NT2/D1 (cell line): ENCODE results near the gene FDX1.

ENCODE experiments used
- DNase-seq: peaks from one replicate; pipeline ENCODE4 v3.0.0-alpha.2; 2011; ENCODE audit warnings: low read depth, low spot score
- H3K27me3 ChIP-seq: 2 replicates; pipeline ENCODE4 v1.6.0; 2011; ENCODE audit warnings: mild to moderate bottlenecking; ENCODE audit not compliant: insufficient read length, insufficient read depth
- H3K36me3 ChIP-seq: 2 replicates; pipeline ENCODE4 v1.6.1; 2011; ENCODE audit warnings: mild to moderate bottlenecking, low read length, mixed read lengths; ENCODE audit not compliant: insufficient read depth, insufficient read length
- H3K4me1 ChIP-seq: 2 replicates; pipeline ENCODE4 v1.5.1; 2011; ENCODE audit not compliant: insufficient read depth, insufficient read length
- H3K4me3 ChIP-seq: 2 replicates; pipeline ENCODE4 v1.5.1; 2011; ENCODE audit warnings: low read depth; ENCODE audit not compliant: insufficient read length
- H3K9ac ChIP-seq: 2 replicates; pipeline ENCODE4 v1.6.0; 2011; ENCODE audit warnings: low read depth; ENCODE audit not compliant: insufficient read length
- H3K9me3 ChIP-seq: 2 replicates; pipeline ENCODE4 v1.5.1; 2011; ENCODE audit warnings: mild to moderate bottlenecking, low read length; ENCODE audit not compliant: insufficient read depth
- SUZ12 ChIP-seq: IDR thresholded peaks from 2 replicates; pipeline ENCODE4 v1.6.1; 2011; ENCODE audit not compliant: insufficient read length, insufficient read depth; ENCODE audit errors: extremely low read depth
- YY1 ChIP-seq: IDR thresholded peaks from 2 replicates; pipeline ENCODE4 v1.6.1; 2011; ENCODE audit not compliant: insufficient read length, insufficient read depth
- ZNF274 ChIP-seq: IDR thresholded peaks from 2 replicates; pipeline ENCODE4 v1.6.1; 2011; ENCODE audit warnings: mild to moderate bottlenecking, low read depth, low read length

Gene FDX1

DNA sequence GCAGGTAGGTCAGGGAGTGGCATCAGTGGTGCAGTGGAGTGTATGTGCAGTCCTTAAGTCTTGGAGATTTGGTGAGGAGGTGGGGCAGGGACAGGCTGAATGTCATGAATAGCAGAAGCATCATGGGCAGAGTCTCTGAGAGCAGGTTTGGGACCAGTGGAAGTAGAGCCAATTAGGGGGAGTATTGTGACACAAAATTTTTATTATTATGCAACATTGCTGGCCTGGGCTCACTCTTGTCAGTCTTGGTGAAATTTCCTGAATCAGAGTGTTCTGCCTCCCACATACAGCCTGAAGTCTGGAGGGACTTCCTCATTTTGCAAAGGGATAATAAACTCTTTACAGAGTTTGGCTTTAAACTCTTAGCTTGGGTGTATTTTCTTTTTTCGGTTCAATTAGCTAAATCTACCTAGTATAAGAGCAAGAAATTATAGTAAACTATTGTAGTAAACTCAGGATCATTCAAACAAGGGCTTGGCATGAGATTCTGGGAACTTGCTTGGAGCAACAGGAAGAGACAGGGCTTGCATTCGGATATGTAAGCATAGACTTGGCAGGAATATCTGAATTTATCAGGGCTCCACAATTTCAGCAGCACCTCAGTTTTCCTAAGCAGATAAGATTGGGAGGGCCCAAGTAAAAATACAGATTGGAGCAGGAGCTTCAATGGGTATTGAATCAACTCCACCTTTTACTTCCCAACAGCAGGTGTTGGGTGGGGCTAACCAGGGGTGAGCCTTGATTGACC is 67.7 kb downstream of the FDX1 start:
- H3K4me3 ChIP-seq: no peak overlapping the region
- peaks cover 3% of the 10 kb centered on the region for H3K4me1 ChIP-seq
- H3K9ac ChIP-seq: no peak overlapping the region
- no peak for DNase-seq
- H3K27me3 ChIP-seq: no peaks in the 10 kb centered on the region
- peaks cover 7% of the 10 kb centered on the region; the same call in 1 of the 2 replicates for H3K9me3 ChIP-seq
- no peaks in the 10 kb centered on the region for H3K36me3 ChIP-seq
- no peak for TF ChIP-seq YY1

DNA sequence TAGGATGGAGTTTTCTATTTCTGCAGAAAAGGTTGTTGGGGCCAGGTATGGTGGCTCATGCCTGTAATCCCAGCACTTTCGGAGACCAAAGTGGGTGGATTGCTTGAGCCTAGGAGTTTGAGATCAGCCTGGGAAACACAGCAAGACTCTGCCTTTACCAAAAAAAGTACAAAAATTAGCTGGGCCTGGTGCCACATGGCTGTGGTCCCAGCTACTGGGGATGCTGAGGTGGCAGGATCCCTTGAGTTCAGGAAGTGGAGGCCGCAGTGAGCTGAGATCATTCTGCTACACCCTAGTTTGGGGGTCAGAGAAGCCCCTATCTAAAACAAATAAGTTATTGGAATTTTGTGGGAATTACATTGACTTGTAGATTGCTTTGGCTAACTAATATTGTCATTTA is 71.7 kb downstream of the FDX1 start:
- DNase-seq: no peak
- no peak for TF ChIP-seq ZNF274
- H3K4me3 ChIP-seq: no peak overlapping the region
- H3K9me3 ChIP-seq: no peaks in the 10 kb centered on the region
- H3K4me1 ChIP-seq: no peaks in the 10 kb centered on the region
- no peaks in the 10 kb centered on the region for H3K36me3 ChIP-seq
- no peaks in the 10 kb centered on the region for H3K27me3 ChIP-seq
- H3K9ac ChIP-seq: no peak overlapping the region

DNA sequence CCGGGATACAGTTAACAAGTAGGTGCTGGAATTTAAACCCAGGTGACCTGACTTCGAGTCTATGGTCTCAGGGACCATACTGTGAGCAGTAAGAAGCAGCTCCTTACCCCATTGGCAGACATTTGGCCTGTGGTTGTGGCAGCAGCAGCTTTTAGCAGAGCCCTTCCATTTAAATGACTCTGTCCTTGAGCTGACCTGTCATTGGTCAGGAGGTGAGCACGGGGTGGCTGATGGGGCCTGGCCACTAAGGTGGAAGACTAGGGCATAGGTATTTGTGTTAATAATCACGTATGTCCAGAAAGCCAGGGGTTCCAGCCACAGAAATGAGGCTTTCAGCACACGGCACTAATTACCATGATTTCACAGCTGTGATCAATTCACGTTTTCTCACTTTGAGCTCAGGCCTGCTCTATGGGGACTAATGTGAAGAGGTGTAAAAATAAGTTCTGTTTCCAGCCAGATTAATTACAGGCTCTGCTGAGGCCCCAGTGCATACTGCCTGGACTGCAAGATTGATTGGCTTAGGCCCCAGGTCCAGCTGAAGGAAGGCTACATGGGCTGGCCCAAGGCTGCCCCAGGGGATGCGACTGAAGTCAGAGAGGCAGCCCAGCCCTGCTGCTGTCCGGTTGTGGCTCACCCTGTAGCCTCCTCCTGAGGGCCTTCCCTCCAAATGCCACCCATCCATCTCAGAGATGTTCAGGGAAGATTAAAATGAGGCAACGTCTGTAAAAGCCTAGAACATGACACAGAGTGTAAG is 76.0 kb downstream of the FDX1 start:
- H3K4me1 ChIP-seq: no peaks in the 10 kb centered on the region
- DNase-seq: no peak
- H3K4me3 ChIP-seq: no peak overlapping the region
- no peaks in the 10 kb centered on the region for H3K9me3 ChIP-seq
- no peak for TF ChIP-seq YY1
- TF ChIP-seq SUZ12: no peak
- TF ChIP-seq ZNF274: no peak
- no peaks in the 10 kb centered on the region for H3K36me3 ChIP-seq
- no peaks in the 10 kb centered on the region for H3K27me3 ChIP-seq
- H3K9ac ChIP-seq: no peak overlapping the region

DNA sequence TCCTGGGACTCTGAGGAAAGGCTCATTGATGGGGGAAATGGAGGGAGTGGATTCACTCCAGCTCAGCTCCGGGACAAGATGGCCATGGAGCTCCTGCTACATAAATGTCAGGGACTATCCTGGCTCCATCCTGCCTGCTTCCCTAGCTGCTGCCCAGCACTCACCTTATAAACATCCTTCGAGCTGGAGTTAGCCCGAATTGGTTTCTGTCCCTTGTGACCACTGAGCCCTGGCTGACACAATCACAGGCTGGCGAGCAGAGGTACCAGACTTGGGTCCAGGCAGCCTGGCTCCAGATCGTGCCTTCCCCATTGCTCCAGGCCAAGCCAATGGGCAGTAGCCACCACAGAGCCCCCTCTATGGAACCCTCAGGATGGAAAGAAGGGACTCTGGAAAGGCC is 77.6 kb downstream of the FDX1 start:
- Histone ChIP-seq H3K27me3 (no peaks in the 10 kb centered on the region), H3K4me1 (no peaks in the 10 kb centered on the region), H3K4me3 (no peak overlapping the region), H3K36me3 (no peaks in the 10 kb centered on the region), H3K9me3 (no peaks in the 10 kb centered on the region), H3K9ac (no peak overlapping the region)
- no peak for DNase-seq
- TF ChIP-seq ZNF274: no peak
- TF ChIP-seq YY1: no peak
- no peak for TF ChIP-seq SUZ12

DNA sequence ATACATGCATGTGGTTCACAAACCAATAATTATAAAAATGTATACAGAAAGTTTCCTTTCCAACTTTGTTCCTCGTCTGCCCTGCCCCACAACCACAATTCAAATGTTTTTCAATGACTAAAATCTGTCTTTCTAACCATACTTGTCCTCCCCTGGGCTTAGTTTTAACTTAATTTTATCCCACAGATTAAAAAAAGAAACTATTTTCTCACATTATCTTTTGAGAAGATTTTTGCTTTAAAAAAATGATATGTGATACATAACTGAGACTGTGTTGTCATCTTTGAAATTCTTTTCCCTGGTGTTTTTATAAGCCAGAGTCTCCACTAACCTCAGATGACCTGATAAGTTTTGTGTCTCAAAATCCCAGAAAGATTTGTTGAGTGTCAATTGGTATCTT is 79.0 kb downstream of the FDX1 start:
- TF ChIP-seq YY1 (no peak), ZNF274 (no peak), SUZ12 (no peak)
- H3K36me3 ChIP-seq: no peaks in the 10 kb centered on the region

DNA sequence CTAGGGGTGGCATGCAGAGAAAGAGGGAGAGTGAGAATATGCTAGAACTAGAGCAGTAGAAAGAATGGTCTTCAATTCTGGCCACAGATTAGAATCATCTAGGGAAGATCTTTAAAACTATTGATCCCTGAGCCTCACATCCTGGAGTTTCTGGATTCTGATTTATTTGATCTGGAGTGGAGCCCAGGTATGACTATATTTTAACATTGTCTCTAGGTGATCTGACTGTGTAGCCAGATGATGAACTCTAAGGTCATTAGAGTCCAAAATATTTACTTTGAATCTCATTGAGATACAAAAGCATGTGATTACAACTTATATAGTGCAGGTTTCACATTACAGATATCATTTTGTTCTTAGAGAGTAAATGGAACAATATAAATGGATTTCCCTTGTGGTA is 79.7 kb downstream of the FDX1 start:
- H3K9me3 ChIP-seq: no peaks in the 10 kb centered on the region
- H3K9ac ChIP-seq: no peak overlapping the region
- DNase-seq: no peak
- H3K4me3 ChIP-seq: no peak overlapping the region
- H3K4me1 ChIP-seq: no peaks in the 10 kb centered on the region
- H3K27me3 ChIP-seq: no peaks in the 10 kb centered on the region
- TF ChIP-seq YY1 (no peak), SUZ12 (no peak), ZNF274 (no peak)
- no peaks in the 10 kb centered on the region for H3K36me3 ChIP-seq

More for the DNA sequence above, 79.0 kb downstream of the FDX1 start:
- DNase-seq: no peak
- H3K27me3 ChIP-seq: no peaks in the 10 kb centered on the region
- no peak overlapping the region for H3K9ac ChIP-seq
- no peak overlapping the region for H3K4me3 ChIP-seq
- H3K4me1 ChIP-seq: no peaks in the 10 kb centered on the region
- no peaks in the 10 kb centered on the region for H3K9me3 ChIP-seq

DNA sequence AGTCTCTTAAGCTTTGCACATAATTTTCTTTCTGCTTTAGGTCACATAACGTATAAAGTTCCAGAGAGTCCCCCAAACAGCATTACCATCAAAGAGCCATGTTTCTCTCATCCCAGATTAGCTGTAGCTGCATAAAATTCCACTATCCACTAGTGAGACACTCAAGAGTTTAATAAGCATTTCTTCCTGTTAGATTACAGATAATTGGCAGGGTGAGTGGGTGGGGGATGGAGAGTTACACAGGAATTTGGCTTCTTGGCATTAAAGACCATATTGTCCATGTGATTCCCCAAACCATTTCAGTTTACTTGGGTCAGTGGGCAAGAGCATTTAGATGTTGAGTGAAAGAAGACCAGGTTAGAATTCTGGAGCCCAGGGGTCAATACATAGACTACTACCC is 82.3 kb downstream of the FDX1 start:
- DNase-seq: no peak
- Histone ChIP-seq H3K9me3 (peaks cover 6% of the 10 kb centered on the region), H3K36me3 (no peaks in the 10 kb centered on the region), H3K4me1 (no peaks in the 10 kb centered on the region), H3K9ac (no peak overlapping the region), H3K4me3 (no peak overlapping the region), H3K27me3 (no peaks in the 10 kb centered on the region)
- no peak for TF ChIP-seq SUZ12
